Neural cell (in vitro differentiated cells): ENCODE measurements around the gene SSR3. TPM values are rescaled to one million over a fixed set of nuclear protein-coding genes. Genes with fewer than 3 reads are reported as not detected.

Source experiments
- H2AFZ ChIP-seq: fragments of 200-600, 300-800 bp; sonication (generic), shearing (Covaris generic); 2 replicates; pipeline ENCODE4 v1.6.0; 2014; ENCODE audit warnings: low read depth, mild to moderate bottlenecking, antibody characterized with exemption, low read length, moderate library complexity
- H3F3A ChIP-seq: fragments of 200-600 bp; shearing (Covaris generic); 2 replicates; pipeline ENCODE4 v1.6.1; 2016; ENCODE audit warnings: mild to moderate bottlenecking, moderate library complexity, mixed read lengths, antibody characterized with exemption, low read length; ENCODE audit not compliant: insufficient read depth, poor library complexity, severe bottlenecking
- H3K27ac ChIP-seq: fragments of 200-600, 300-800 bp; sonication (generic), shearing (Covaris generic); 2 replicates; pipeline ENCODE4 v1.5.1; 2014; ENCODE audit warnings: mild to moderate bottlenecking, low read length, moderate library complexity
- H3K27me3 ChIP-seq: fragments of 300-800, 200-600 bp; sonication (generic), shearing (Covaris generic); 2 replicates; pipeline ENCODE4 v1.6.0; 2014; ENCODE audit warnings: mild to moderate bottlenecking, low read depth, low read length, moderate library complexity; ENCODE audit not compliant: insufficient read depth
- H3K36me3 ChIP-seq: fragments of 300-800, 200-600 bp; sonication (generic), shearing (Covaris generic); 2 replicates; pipeline ENCODE4 v1.5.1; 2014; ENCODE audit warnings: mild to moderate bottlenecking, antibody characterized with exemption, low read length, moderate library complexity; ENCODE audit not compliant: insufficient read depth
- H3K4me2 ChIP-seq: fragments of 300-800, 200-600 bp; sonication (generic), shearing (Covaris generic); 2 replicates; pipeline ENCODE4 v1.6.0; 2014; ENCODE audit warnings: mild to moderate bottlenecking, low read length
- H3K4me3 ChIP-seq: fragments of 300-800, 200-600 bp; sonication (generic), shearing (Covaris generic); 2 replicates; pipeline ENCODE4 v1.5.1; 2014; ENCODE audit warnings: mild to moderate bottlenecking, low read length, moderate library complexity
- H3K79me2 ChIP-seq: fragments of 200-600 bp; shearing (Covaris generic); replicated peaks from 2 replicates; pipeline ENCODE4 v1.6.0; 2014; ENCODE audit warnings: mild to moderate bottlenecking, low read length, moderate library complexity; ENCODE audit not compliant: insufficient read depth
- H3K9ac ChIP-seq: fragments of 300-800, 200-600 bp; sonication (generic), shearing (Covaris generic); 2 replicates; pipeline ENCODE4 v1.6.1; 2016; ENCODE audit warnings: mild to moderate bottlenecking, low read length, mixed read lengths
- H3K9me2 ChIP-seq: fragments of 200-600 bp; shearing (Covaris generic); 2 replicates; pipeline ENCODE4 v1.6.1; 2016; ENCODE audit warnings: mild to moderate bottlenecking, low read length, mixed read lengths; ENCODE audit not compliant: insufficient read depth
- H3K9me3 ChIP-seq: fragments of 200-600, 300-800 bp; sonication (generic), shearing (Covaris generic); 2 replicates; pipeline ENCODE4 v1.6.1; 2016; ENCODE audit warnings: mild to moderate bottlenecking, mixed run types, low read length, moderate library complexity, mixed read lengths
- H4K20me1 ChIP-seq: fragments of 200-600 bp; shearing (Covaris generic); 2 replicates; pipeline ENCODE4 v1.6.1; 2016; ENCODE audit warnings: mild to moderate bottlenecking, mixed run types; ENCODE audit not compliant: insufficient read depth
- CTCF ChIP-seq: fragments of 450-650 bp; IDR thresholded peaks from 2 replicates; pipeline ENCODE4 v1.5.1; 2014; ENCODE audit warnings: antibody characterized with exemption, mild to moderate bottlenecking, moderate library complexity; ENCODE audit not compliant: poor library complexity, severe bottlenecking
- EP300 ChIP-seq: fragments of 450-650 bp; conservative IDR thresholded peaks from 2 replicates; pipeline ENCODE4 v1.6.1; 2014; ENCODE audit warnings: antibody characterized with exemption, mild to moderate bottlenecking, moderate library complexity; ENCODE audit not compliant: poor library complexity, severe bottlenecking
- EZH2 ChIP-seq: fragments of 200-600, 300-800 bp; shearing (Covaris generic), sonication (generic); IDR thresholded peaks from 2 replicates; pipeline ENCODE4 v1.6.1; 2014; ENCODE audit warnings: antibody characterized with exemption, low read length, borderline replicate concordance, mild to moderate bottlenecking; ENCODE audit not compliant: insufficient read depth, poor library complexity, severe bottlenecking
- MXI1 ChIP-seq: fragments of 450-650 bp; conservative IDR thresholded peaks from 2 replicates; pipeline ENCODE4 v1.6.1; 2014; ENCODE audit warnings: antibody characterized with exemption, mild to moderate bottlenecking; ENCODE audit not compliant: poor library complexity, severe bottlenecking
- POLR2AphosphoS5 ChIP-seq: IDR thresholded peaks from 2 replicates; pipeline ENCODE4 v1.6.1; 2012
- RAD21 ChIP-seq: fragments of 450-650 bp; conservative IDR thresholded peaks from 2 replicates; pipeline ENCODE4 v1.6.1; 2014; ENCODE audit warnings: antibody characterized with exemption, mild to moderate bottlenecking, moderate library complexity
- SMC3 ChIP-seq: fragments of 450-650 bp; conservative IDR thresholded peaks from 2 replicates; pipeline ENCODE4 v1.6.1; 2014; ENCODE audit warnings: antibody characterized with exemption, mild to moderate bottlenecking, moderate library complexity; ENCODE audit not compliant: poor library complexity
- TAF1 ChIP-seq: IDR thresholded peaks from 2 replicates; pipeline ENCODE4 v1.6.1; 2012; ENCODE audit warnings: low read depth
- polyA plus RNA-seq: library from polyadenylated mRNA; depleted of rRNA; stranded (reverse); fragments of >200 nt; gene quantifications from 2 replicates; pipeline ENCODE4 v1.2.3, GENCODE V29; 2014
- TF ChIP-seq, protein P1 (sequence below): IDR thresholded peaks from 2 replicates; pipeline ENCODE4 v1.6.1; 2012; ENCODE audit warnings: borderline replicate concordance

Gene SSR3
- polyA plus RNA-seq, 1 donor from 2014 or later: 85.6 TPM

GRCh38 chr3:156603379-156604017 is 48.6 kb upstream of the SSR3 start:
- Histone ChIP-seq H3K36me3 (no peaks in the 10 kb centered on the region), H2AFZ (no peak overlapping the region), H3K4me2 (no peak overlapping the region), H3K9me3 (no peaks in the 10 kb centered on the region), H4K20me1 (no peaks in the 10 kb centered on the region), H3K9me2 (no peaks in the 10 kb centered on the region), H3K79me2 (no peaks in the 10 kb centered on the region), H3K9ac (no peak overlapping the region), H3F3A (no peaks in the 10 kb centered on the region), H3K27me3 (no peaks in the 10 kb centered on the region), H3K4me3 (no peak overlapping the region), H3K27ac (no peak overlapping the region)
- TF ChIP-seq RAD21 (no peak), TAF1 (no peak), POLR2AphosphoS5 (no peak), EZH2 (no peak), EP300 (no peak)

- H2AFZ ChIP-seq: no peak overlapping the region
- H3K4me3 ChIP-seq: no peak overlapping the region
- H3K36me3 ChIP-seq: no peaks in the 10 kb centered on the region
- H3K27ac ChIP-seq: no peak overlapping the region
- no peaks in the 10 kb centered on the region for H3K79me2 ChIP-seq
- no peaks in the 10 kb centered on the region for H3K9me3 ChIP-seq
- H3K9ac ChIP-seq: no peak overlapping the region
- H3K9me2 ChIP-seq: no peaks in the 10 kb centered on the region
- TF ChIP-seq SMC3 (no peak), POLR2AphosphoS5 (no peak), MXI1 (no peak), EP300 (no peak), EZH2 (no peak), CTCF (no peak), TAF1 (no peak), RAD21 (no peak)
- TF ChIP-seq, protein P1, sequence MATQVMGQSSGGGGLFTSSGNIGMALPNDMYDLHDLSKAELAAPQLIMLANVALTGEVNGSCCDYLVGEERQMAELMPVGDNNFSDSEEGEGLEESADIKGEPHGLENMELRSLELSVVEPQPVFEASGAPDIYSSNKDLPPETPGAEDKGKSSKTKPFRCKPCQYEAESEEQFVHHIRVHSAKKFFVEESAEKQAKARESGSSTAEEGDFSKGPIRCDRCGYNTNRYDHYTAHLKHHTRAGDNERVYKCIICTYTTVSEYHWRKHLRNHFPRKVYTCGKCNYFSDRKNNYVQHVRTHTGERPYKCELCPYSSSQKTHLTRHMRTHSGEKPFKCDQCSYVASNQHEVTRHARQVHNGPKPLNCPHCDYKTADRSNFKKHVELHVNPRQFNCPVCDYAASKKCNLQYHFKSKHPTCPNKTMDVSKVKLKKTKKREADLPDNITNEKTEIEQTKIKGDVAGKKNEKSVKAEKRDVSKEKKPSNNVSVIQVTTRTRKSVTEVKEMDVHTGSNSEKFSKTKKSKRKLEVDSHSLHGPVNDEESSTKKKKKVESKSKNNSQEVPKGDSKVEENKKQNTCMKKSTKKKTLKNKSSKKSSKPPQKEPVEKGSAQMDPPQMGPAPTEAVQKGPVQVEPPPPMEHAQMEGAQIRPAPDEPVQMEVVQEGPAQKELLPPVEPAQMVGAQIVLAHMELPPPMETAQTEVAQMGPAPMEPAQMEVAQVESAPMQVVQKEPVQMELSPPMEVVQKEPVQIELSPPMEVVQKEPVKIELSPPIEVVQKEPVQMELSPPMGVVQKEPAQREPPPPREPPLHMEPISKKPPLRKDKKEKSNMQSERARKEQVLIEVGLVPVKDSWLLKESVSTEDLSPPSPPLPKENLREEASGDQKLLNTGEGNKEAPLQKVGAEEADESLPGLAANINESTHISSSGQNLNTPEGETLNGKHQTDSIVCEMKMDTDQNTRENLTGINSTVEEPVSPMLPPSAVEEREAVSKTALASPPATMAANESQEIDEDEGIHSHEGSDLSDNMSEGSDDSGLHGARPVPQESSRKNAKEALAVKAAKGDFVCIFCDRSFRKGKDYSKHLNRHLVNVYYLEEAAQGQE: no peak
- no peaks in the 10 kb centered on the region for H3K27me3 ChIP-seq
- H3K4me2 ChIP-seq: no peak overlapping the region
- H4K20me1 ChIP-seq: no peaks in the 10 kb centered on the region
- no peaks in the 10 kb centered on the region for H3F3A ChIP-seq
Measured at GRCh38 chr3:156602424-156602823, 47.5 kb upstream of the SSR3 start.
